Measurements from ENCODE around the gene VPS13D.

GRCh38 chr1:12345350-12346217, 115.8 kb downstream of the VPS13D start:
- no peak for TF ChIP-seq GABPA (IDR thresholded peaks at IDR 0.05 in 1 of 2, conservative IDR thresholded peaks at IDR 0.05 in 1 of 2)
- TF ChIP-seq CTCF (IDR thresholded peaks at IDR 0.05; ENCODE audit: low read depth, low read length, missing input control): no peak
- TF ChIP-seq ATF3 (IDR thresholded peaks at IDR 0.05): no peak
- no peak for TF ChIP-seq REST (IDR thresholded peaks at IDR 0.05)
- TF ChIP-seq EGR1 (IDR thresholded peaks at IDR 0.05; ENCODE audit: low read depth in 2 of 2): no peak
- TF ChIP-seq TAF1 (conservative IDR thresholded peaks at IDR 0.05): no peak
- TF ChIP-seq MAX (IDR thresholded peaks at IDR 0.05): no peak
- no peak for TF ChIP-seq RAD21 (IDR thresholded peaks at IDR 0.05)

Data from liver (tissue), 3 donors.